Smooth muscle cell (in vitro differentiated cells): ENCODE data around the gene C13orf42. TPM values are rescaled to one million over a fixed set of nuclear protein-coding genes. Genes with fewer than 3 reads are reported as not detected.

Source experiments
- DNase-seq: peaks from one replicate; lab custom pipeline; 2025; ENCODE audit not compliant: unreplicated experiment; lab: John Stamatoyannopoulos, UW
- H2AFZ ChIP-seq: fragments of 200-600 bp; sonication (generic); 2 replicates; pipeline ENCODE4 v1.6.0; 2016; ENCODE audit warnings: antibody characterized with exemption, low read depth, mild to moderate bottlenecking
- H3F3A ChIP-seq: fragments of 200-600 bp; sonication (generic); 2 replicates; pipeline ENCODE4 v1.6.0; 2017; ENCODE audit warnings: antibody characterized with exemption, low read depth
- H3K27ac ChIP-seq: fragments of 200-600 bp; sonication (generic); 2 replicates; pipeline ENCODE4 v1.5.1; 2016; ENCODE audit warnings: low read depth, mild to moderate bottlenecking
- H3K27me3 ChIP-seq: fragments of 200-600 bp; sonication (generic); 2 replicates; pipeline ENCODE4 v1.6.1; 2016; ENCODE audit warnings: low read depth, mild to moderate bottlenecking
- H3K36me3 ChIP-seq: fragments of 200-600 bp; sonication (generic); 2 replicates; pipeline ENCODE4 v1.5.1; 2016; ENCODE audit warnings: low read depth
- H3K4me1 ChIP-seq: fragments of 200-600 bp; sonication (generic); 2 replicates; pipeline ENCODE4 v1.5.1; 2016; ENCODE audit warnings: low read depth
- H3K4me2 ChIP-seq: fragments of 200-600 bp; sonication (generic); 2 replicates; pipeline ENCODE4 v1.6.0; 2016; ENCODE audit warnings: mild to moderate bottlenecking
- H3K4me3 ChIP-seq: fragments of 200-600 bp; sonication (generic); 2 replicates; pipeline ENCODE4 v1.5.1; 2016; ENCODE audit warnings: mild to moderate bottlenecking
- H3K79me2 ChIP-seq: fragments of 200-600 bp; sonication (generic); 2 replicates; pipeline ENCODE4 v1.6.0; 2016; ENCODE audit warnings: low read depth, mild to moderate bottlenecking
- H3K9ac ChIP-seq: fragments of 200-600 bp; sonication (generic); 2 replicates; pipeline ENCODE4 v1.6.0; 2016; ENCODE audit warnings: low read depth
- H3K9me3 ChIP-seq: fragments of 200-600 bp; sonication (generic); replicated peaks from 2 replicates; pipeline ENCODE4 v1.5.1; 2016; ENCODE audit warnings: low read depth
- H4K20me1 ChIP-seq: fragments of 200-600 bp; sonication (generic); 2 replicates; pipeline ENCODE4 v1.6.0; 2016; ENCODE audit warnings: low read depth
- CTCF ChIP-seq: fragments of 200-600 bp; sonication (generic); IDR thresholded peaks from 2 replicates; pipeline ENCODE4 v1.5.1; 2017; ENCODE audit warnings: borderline replicate concordance, mild to moderate bottlenecking, antibody characterized with exemption; ENCODE audit not compliant: insufficient read depth, poor library complexity, severe bottlenecking
- WGBS: methylation state at CpG from one replicate; pipeline ENCODE4 v1.1.7; 2016; ENCODE audit warnings: low lambda C conversion rate; 5-methylcytosine and 5-hydroxymethylcytosine counted together
- polyA plus RNA-seq: library from polyadenylated mRNA; unstranded; fragments of >200 nt; fragmentation: Nextera tagmentation; extraction: Ambion mirVana; gene quantifications from 2 replicates; pipeline ENCODE4 v1.2.1, GENCODE V29; 2016
- total RNA-seq: library from RNA; depleted of rRNA; stranded (reverse); fragments of >200 nt; gene quantifications from 2 replicates; pipeline ENCODE4 v1.2.3, GENCODE V29; 2014

Gene C13orf42
- total and polyA plus RNA-seq, 2 experiments from 2014 or later = not detected

- TF ChIP-seq CTCF = no peak
- WGBS = 84% methylated on average over 5 of the region's 5 CpGs
These were observed 77.5 kb downstream of the C13orf42 start for GRCh38 chr13:51033421-51034185.

DNA sequence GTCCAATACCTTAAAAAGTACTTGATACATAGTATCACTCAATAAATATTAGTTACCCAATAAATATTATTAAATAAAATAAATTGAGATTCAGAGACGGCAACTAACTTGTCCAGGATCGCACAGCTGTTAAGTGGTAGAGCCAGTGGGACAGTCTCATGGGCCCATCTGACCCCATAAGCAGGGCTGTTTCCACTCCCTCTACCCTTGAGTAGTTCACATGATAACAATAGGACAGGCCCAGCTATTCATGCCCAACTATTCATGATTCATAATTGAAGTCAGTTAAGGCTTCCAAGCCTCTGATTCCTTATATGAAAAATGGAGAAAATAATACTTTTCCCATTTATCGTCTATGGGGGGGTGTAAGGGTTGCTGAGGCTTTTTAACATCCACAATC, 78.2 kb downstream of the C13orf42 start:
- 96% methylated on average over 3 of the region's 3 CpGs for WGBS
- Histone ChIP-seq H3K9me3 (no peaks in the 10 kb centered on the region), H4K20me1 (no peaks in the 10 kb centered on the region), H3K27me3 (peaks cover 16% of the 10 kb centered on the region), H3K9ac (no peak overlapping the region), H2AFZ (no peak overlapping the region), H3K4me2 (no peak overlapping the region), H3K27ac (no peak overlapping the region), H3K79me2 (no peaks in the 10 kb centered on the region), H3F3A (no peaks in the 10 kb centered on the region), H3K4me3 (no peak overlapping the region), H3K4me1 (no peaks in the 10 kb centered on the region), H3K36me3 (no peaks in the 10 kb centered on the region)
- TF ChIP-seq CTCF = no peak
- DNase-seq = no peak

More at GRCh38 chr13:51033421-51034185, 77.5 kb downstream of the C13orf42 start:
- Histone ChIP-seq H3K4me2 (no peak overlapping the region), H3K27ac (no peak overlapping the region), H3K27me3 (peaks cover 16% of the 10 kb centered on the region), H3K4me3 (no peak overlapping the region), H3K36me3 (no peaks in the 10 kb centered on the region), H3F3A (no peaks in the 10 kb centered on the region), H3K4me1 (no peaks in the 10 kb centered on the region), H4K20me1 (no peaks in the 10 kb centered on the region), H3K9me3 (no peaks in the 10 kb centered on the region), H3K9ac (no peak overlapping the region), H3K79me2 (no peaks in the 10 kb centered on the region), H2AFZ (no peak overlapping the region)
- no peak for DNase-seq

Other genes starting within 250 kb of the C13orf42 start
- gene RNASEH2B, start 201.5 kb downstream of the C13orf42 start, total RNA-seq = 18.4 and 18.9 TPM in 2 replicates
- 16.1 and 17.7 TPM in 2 replicates for gene RNASEH2B, start 201.5 kb downstream of the C13orf42 start, polyA plus RNA-seq
- gene FAM124A, start 111.1 kb upstream of the C13orf42 start, total RNA-seq = not detected in 2 replicates
- gene FAM124A, start 111.1 kb upstream of the C13orf42 start, polyA plus RNA-seq = 0.06 and 0.18 TPM in 2 replicates
- gene SERPINE3, start 228.4 kb upstream of the C13orf42 start, total RNA-seq = 0.09 TPM in 1 of 2 replicates, not detected in the other
- 0.19 TPM in 1 of 2 replicates, not detected in the other for gene SERPINE3, start 228.4 kb upstream of the C13orf42 start, polyA plus RNA-seq